BLaER1 treated with 17β-estradiol and CSF1 and Interleukin-3, amounts not matched to agents 10 nM and 100 nM (cell line): ENCODE results near the gene LPO.
A peak's percentile ranks its signal among the peaks of the same experiment; 100 is the strongest.

Experiments used
- H3K27ac ChIP-seq, 11 experiments: shearing (Covaris generic); formaldehyde crosslinking; 2 replicates each; pipeline ENCODE4 v1.8.1; 2022
- H3K27me3 ChIP-seq, 11 experiments: shearing (Covaris generic); formaldehyde crosslinking; 2 replicates each; pipeline ENCODE4 v1.8.1; 2022
- H3K36me3 ChIP-seq, 11 experiments: shearing (Covaris generic); formaldehyde crosslinking; 2 replicates each; pipeline ENCODE4 v1.8.1; 2022
- H3K4me1 ChIP-seq, 10 experiments: shearing (Covaris generic); formaldehyde crosslinking; 2 replicates each; pipeline ENCODE4 v1.8.1; 2022
- H3K4me2 ChIP-seq, 11 experiments: shearing (Covaris generic); formaldehyde crosslinking; 2 replicates each; pipeline ENCODE4 v1.8.1; 2022
- H3K4me3 ChIP-seq, 10 experiments: shearing (Covaris generic); formaldehyde crosslinking; 2 replicates each; pipeline ENCODE4 v1.8.1; 2022
- H3K9ac ChIP-seq, 11 experiments: shearing (Covaris generic); formaldehyde crosslinking; 2 replicates each; pipeline ENCODE4 v1.8.1; 2022
- H3K9me3 ChIP-seq, 11 experiments: shearing (Covaris generic); formaldehyde crosslinking; replicated peaks in 1 of 11; 2 replicates each; pipeline ENCODE4 v1.8.1; 2022
- H4K20me1 ChIP-seq, 11 experiments: shearing (Covaris generic); formaldehyde crosslinking; 2 replicates each; pipeline ENCODE4 v1.8.1; 2022
- Cebpa-rat ChIP-seq, 11 experiments: shearing (Covaris generic); IDR thresholded peaks; 2 replicates each; pipeline ENCODE4 v1.8.1; 2022

LPO gene

DNA sequence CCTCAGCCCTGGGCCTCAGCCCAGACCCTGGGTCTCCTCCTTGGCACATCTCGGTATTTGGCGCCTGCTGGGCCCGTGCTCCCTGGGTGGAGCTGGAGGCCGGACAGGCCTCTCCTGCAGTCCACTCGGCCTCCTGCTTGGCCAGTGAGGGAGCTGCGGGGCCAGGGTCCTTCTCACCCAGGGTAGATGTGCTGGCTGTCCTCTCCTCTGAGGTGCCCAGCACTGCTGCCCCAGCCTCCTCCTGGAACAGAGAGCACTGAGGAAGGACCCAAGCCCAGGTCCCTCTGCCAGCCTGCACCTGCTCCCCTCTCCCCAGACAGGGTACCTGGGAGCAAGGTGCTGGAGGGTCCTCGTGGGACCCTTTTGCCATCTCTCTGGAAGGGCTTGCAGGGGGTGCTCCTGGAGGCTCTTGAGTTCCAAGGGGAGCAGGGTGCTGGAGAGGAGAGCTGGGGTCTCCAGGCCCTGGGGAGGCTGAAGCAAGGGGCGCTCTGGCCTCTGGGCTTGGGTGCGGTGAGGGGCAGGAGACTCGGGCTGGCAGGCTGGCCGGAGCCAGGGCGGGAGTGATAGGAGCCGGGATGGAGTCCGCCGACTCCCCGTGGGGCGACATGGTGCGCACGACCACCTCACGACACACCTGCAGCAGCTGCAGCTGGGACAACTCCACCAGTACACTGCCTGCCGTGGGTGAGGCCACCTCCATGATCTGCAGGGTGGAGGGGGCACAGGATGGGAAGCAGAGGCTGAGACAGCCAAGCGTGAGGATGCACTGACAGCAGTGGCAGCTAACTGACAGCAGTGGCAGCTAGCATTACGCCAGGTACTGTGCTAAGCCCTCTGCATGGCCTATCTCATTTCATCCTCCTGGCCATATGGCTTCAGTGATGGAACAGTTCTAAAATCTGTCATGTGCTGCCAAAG lies 72.4 kb downstream of the LPO start:
- Histone ChIP-seq H3K4me1 (peaks cover 0 to 35% (median 22%) of the 10 kb centered on the region in 10 experiments; a peak in 16 of 20 replicates), H3K9ac (peak overlapping the region in 1 of 11 experiments; percentile 29; a peak in 2 of 22 replicates), H3K4me3 (no peak overlapping the region), H3K9me3 (no peaks in the 10 kb centered on the region), H3K27me3 (no peaks in the 10 kb centered on the region), H3K36me3 (peaks cover 0 to 95% (median 69%) of the 10 kb centered on the region in 11 experiments; a peak in 20 of 22 replicates), H4K20me1 (peaks cover 0 to 11% (median 0%) of the 10 kb centered on the region in 11 experiments; a peak in 1 of 22 replicates), H3K4me2 (no peak overlapping the region), H3K27ac (peak overlapping the region in 3 of 11 experiments; percentile 2 to 51 (median 25); a peak in 2 of 22 replicates)
- no peak for TF ChIP-seq Cebpa-rat (IDR thresholded peaks at IDR 0.05)

DNA sequence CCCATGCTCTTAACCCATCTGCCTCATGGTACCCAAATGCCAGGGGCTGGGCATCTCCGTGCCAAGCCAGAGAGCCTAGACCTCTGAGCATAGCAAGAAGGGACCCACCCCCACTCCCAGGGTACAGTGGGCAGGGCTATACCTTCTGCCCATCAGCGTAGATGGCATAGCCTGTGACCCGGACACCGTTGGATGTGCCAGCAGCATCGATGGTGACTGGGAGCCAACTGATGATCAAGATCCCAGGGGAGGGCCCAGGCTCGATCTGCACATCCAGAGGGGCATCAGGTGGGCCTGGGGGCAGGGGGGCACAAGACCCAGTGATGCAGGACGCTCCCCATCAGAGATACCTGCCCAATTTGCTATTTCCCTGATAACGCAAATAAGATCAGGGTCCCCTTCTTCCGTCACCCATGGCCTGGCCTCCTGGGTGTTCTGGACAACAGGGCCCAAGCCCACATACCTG lies 73.1 kb downstream of the LPO start:
- Histone ChIP-seq H3K9ac (no peak overlapping the region), H3K27ac (no peak overlapping the region; a peak in 1 of 22 replicates), H3K9me3 (no peaks in the 10 kb centered on the region), H3K4me3 (no peak overlapping the region), H4K20me1 (peaks cover 0 to 11% (median 0%) of the 10 kb centered on the region in 11 experiments; a peak in 1 of 22 replicates), H3K4me2 (no peak overlapping the region), H3K27me3 (no peaks in the 10 kb centered on the region), H3K4me1 (peaks cover 0 to 42% (median 26%) of the 10 kb centered on the region in 10 experiments; a peak in 18 of 20 replicates), H3K36me3 (peaks cover 0 to 95% (median 73%) of the 10 kb centered on the region in 11 experiments; a peak in 20 of 22 replicates)
- TF ChIP-seq Cebpa-rat (IDR thresholded peaks at IDR 0.05), result no peak

GRCh38 chr17:58312021-58312630 lies 73.7 kb downstream of the LPO start:
- H3K27me3 ChIP-seq, result no peaks in the 10 kb centered on the region
- peaks cover 0 to 11% (median 0%) of the 10 kb centered on the region in 11 experiments; a peak in 1 of 22 replicates for H4K20me1 ChIP-seq
- H3K9ac ChIP-seq, result peak overlapping the region in 1 of 11 experiments; percentile 37; a peak in 2 of 22 replicates
- no peak for TF ChIP-seq Cebpa-rat (IDR thresholded peaks at IDR 0.05)
- no peak overlapping the region for H3K4me3 ChIP-seq
- peaks cover 0 to 95% (median 68%) of the 10 kb centered on the region in 11 experiments; a peak in 20 of 22 replicates for H3K36me3 ChIP-seq
- H3K9me3 ChIP-seq, result no peaks in the 10 kb centered on the region
- H3K4me1 ChIP-seq, result peaks cover 0 to 49% (median 33%) of the 10 kb centered on the region in 10 experiments; a peak in 19 of 20 replicates
- H3K27ac ChIP-seq, result peak overlapping the region in 4 of 11 experiments; percentile 10 to 30 (median 20); a peak in 5 of 22 replicates
- no peak overlapping the region for H3K4me2 ChIP-seq

DNA sequence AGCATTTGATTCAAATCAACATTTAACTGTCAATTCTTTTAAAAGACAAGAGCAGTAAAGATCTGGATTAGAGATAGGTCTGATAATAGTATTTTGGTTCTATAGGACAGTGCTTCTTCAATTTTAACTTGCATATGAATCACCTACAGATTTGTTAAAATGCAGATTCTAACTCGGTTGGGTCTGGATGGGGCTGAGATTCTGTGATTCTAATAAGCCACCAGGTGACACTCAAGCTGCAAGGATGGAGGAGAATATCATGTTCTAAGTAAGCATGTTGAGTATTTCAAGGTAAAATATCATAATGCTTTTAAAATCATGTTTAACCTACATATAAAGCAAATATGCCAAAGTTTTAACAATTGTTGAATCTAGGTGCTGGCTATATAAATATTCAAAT lies 74.4 kb downstream of the LPO start:
- Histone ChIP-seq H3K36me3 (peaks cover 0 to 90% (median 61%) of the 10 kb centered on the region in 11 experiments; a peak in 20 of 22 replicates), H3K4me1 (peaks cover 4 to 56% (median 40%) of the 10 kb centered on the region in 10 experiments; a peak in 19 of 20 replicates), H3K9ac (no peak overlapping the region), H3K4me3 (no peak overlapping the region), H3K4me2 (no peak overlapping the region), H3K9me3 (no peaks in the 10 kb centered on the region), H4K20me1 (peaks cover 0 to 12% (median 0%) of the 10 kb centered on the region in 11 experiments; a peak in 2 of 22 replicates), H3K27me3 (no peaks in the 10 kb centered on the region), H3K27ac (peak overlapping the region in 1 of 11 experiments; percentile 30; a peak in 2 of 22 replicates)
- no peak for TF ChIP-seq Cebpa-rat (IDR thresholded peaks at IDR 0.05)

DNA sequence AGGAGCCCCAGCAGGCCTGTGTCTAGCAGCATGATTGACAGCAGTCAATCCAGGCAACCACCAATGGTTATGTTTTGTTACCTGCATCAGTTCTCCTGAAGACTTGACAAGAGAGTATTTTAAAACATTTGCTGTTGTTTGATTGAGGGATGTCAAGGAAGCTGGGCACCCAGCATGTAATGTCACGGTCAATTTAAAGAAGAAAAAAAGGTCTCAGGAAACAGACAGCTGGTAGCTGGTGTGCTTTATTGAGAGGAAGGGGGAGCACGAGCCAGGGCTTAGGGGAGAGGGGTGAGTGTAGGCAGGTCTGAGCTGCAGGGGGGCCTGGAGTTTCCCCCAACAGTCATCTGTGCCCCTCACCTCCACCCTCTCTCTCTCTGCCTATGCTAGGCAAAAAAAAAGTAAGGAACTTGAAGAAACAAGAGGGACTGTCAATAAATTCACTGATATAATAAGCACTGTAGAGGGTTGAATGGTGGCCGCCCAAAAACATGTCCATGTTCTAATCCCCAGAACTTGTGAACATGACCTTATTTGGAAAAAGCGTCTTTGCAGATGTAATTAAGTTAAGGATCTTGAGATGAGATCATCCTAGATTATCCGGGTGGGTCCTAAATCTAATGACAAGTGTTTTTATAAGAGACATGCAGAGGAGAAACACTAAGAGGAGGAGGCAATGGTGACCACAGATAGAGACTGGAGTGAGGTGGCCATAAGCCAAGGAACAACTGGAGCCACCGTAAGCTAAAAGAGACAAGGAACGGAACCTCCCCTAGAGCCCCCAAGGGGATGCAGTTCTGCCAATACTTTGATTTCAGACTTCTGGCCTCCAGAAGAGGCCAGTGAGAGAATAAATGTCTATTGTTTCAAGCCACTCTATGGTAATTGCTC lies 75.7 kb downstream of the LPO start:
- Histone ChIP-seq H3K9me3 (no peaks in the 10 kb centered on the region), H3K9ac (peak overlapping the region in 5 of 11 experiments; percentile 33 to 57 (median 49); a peak in 10 of 22 replicates), H3K4me1 (peaks cover 9 to 68% (median 51%) of the 10 kb centered on the region in 10 experiments; a peak in 19 of 20 replicates), H3K4me3 (no peak overlapping the region), H4K20me1 (peaks cover 0 to 16% (median 0%) of the 10 kb centered on the region in 11 experiments; a peak in 3 of 22 replicates), H3K27ac (peak overlapping the region in 5 of 11 experiments; percentile 11 to 48 (median 30); a peak in 6 of 22 replicates), H3K4me2 (peak overlapping the region in 8 of 11 experiments; percentile 24 to 62 (median 45); a peak in 15 of 22 replicates), H3K36me3 (peaks cover 0 to 90% (median 52%) of the 10 kb centered on the region in 11 experiments; a peak in 20 of 22 replicates), H3K27me3 (no peaks in the 10 kb centered on the region)
- no peak for TF ChIP-seq Cebpa-rat (IDR thresholded peaks at IDR 0.05)

DNA sequence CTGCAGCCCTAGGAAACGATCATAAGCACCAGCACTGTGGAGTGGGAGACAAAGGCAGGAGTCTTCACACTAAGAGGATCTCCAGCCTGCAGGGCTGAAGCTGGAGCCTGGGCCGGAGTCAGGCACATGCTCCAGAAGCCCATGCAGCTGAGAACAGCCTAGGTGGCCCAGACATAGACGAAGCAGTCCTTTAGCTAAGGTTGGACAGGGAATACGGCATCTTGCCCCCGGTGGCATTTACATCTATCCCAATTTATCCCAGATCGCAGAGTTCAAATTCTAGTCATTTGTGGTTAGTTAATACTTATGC lies 76.3 kb downstream of the LPO start:
- peak overlapping the region in 3 of 11 experiments; percentile 20 to 57 (median 32); a peak in 2 of 22 replicates for H3K9ac ChIP-seq
- peak overlapping the region in 3 of 11 experiments; percentile 1 to 25 (median 4); a peak in 1 of 22 replicates for H3K27ac ChIP-seq
- TF ChIP-seq Cebpa-rat (IDR thresholded peaks at IDR 0.05), result no peak
- peaks cover 0 to 22% (median 0%) of the 10 kb centered on the region in 11 experiments; a peak in 3 of 22 replicates for H4K20me1 ChIP-seq
- no peaks in the 10 kb centered on the region for H3K27me3 ChIP-seq
- no peak overlapping the region for H3K4me3 ChIP-seq
- H3K4me2 ChIP-seq, result peak overlapping the region in 8 of 11 experiments; percentile 24 to 62 (median 45); a peak in 14 of 22 replicates
- H3K36me3 ChIP-seq, result peaks cover 0 to 90% (median 56%) of the 10 kb centered on the region in 11 experiments; a peak in 19 of 22 replicates
- H3K9me3 ChIP-seq, result no peaks in the 10 kb centered on the region
- H3K4me1 ChIP-seq, result peaks cover 9 to 67% (median 51%) of the 10 kb centered on the region in 10 experiments; a peak in 19 of 20 replicates

DNA sequence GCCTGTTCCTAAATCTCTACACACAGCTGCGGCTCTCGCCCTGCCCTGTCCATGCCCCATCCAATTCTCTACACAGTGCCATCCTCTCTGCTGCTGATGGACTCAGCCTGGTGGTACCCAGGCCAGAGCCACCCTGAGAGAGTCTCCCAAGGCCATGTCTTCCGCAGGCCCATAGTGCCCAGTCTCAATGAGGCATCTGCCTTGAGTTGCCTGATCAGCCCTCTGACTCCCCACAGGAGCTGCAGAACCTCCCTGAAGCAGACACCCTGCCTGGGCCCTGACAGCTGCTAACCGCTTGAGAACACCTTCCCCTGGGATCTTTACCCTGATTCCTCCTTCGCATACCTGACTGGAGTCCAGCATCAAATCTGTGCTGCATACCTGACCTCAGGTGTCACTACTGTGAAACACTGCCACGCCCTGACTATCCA lies 76.9 kb downstream of the LPO start:
- Histone ChIP-seq H4K20me1 (peaks cover 0 to 22% (median 0%) of the 10 kb centered on the region in 11 experiments; a peak in 3 of 22 replicates), H3K4me1 (peaks cover 9 to 63% (median 51%) of the 10 kb centered on the region in 10 experiments; a peak in 19 of 20 replicates), H3K4me2 (peak overlapping the region in 3 of 11 experiments; percentile 15 to 60 (median 24); a peak in 2 of 22 replicates), H3K9me3 (no peaks in the 10 kb centered on the region), H3K27me3 (no peaks in the 10 kb centered on the region), H3K4me3 (no peak overlapping the region), H3K9ac (peak overlapping the region in 6 of 11 experiments; percentile 13 to 48 (median 28); a peak in 7 of 22 replicates), H3K27ac (peak overlapping the region in 5 of 11 experiments; percentile 1 to 69 (median 8); a peak in 6 of 22 replicates), H3K36me3 (peaks cover 0 to 90% (median 52%) of the 10 kb centered on the region in 11 experiments; a peak in 19 of 22 replicates)
- TF ChIP-seq Cebpa-rat (IDR thresholded peaks at IDR 0.05), result no peak
